Activated CD4-positive, alpha-beta T cell treated with anti-CD3 and anti-CD28 coated beads for 24 hours (primary cell): ENCODE measurements around the gene CCDC187.
A peak's percentile ranks its signal among the peaks of the same experiment; 100 is the strongest.

Experiments used
- DNase-seq, 2 donors: peaks; one replicate each; pipeline ENCODE4 v3.0.0-alpha.2; 2020; ENCODE audit warnings: low read depth in 2 of 2

The CCDC187 gene

DNA sequence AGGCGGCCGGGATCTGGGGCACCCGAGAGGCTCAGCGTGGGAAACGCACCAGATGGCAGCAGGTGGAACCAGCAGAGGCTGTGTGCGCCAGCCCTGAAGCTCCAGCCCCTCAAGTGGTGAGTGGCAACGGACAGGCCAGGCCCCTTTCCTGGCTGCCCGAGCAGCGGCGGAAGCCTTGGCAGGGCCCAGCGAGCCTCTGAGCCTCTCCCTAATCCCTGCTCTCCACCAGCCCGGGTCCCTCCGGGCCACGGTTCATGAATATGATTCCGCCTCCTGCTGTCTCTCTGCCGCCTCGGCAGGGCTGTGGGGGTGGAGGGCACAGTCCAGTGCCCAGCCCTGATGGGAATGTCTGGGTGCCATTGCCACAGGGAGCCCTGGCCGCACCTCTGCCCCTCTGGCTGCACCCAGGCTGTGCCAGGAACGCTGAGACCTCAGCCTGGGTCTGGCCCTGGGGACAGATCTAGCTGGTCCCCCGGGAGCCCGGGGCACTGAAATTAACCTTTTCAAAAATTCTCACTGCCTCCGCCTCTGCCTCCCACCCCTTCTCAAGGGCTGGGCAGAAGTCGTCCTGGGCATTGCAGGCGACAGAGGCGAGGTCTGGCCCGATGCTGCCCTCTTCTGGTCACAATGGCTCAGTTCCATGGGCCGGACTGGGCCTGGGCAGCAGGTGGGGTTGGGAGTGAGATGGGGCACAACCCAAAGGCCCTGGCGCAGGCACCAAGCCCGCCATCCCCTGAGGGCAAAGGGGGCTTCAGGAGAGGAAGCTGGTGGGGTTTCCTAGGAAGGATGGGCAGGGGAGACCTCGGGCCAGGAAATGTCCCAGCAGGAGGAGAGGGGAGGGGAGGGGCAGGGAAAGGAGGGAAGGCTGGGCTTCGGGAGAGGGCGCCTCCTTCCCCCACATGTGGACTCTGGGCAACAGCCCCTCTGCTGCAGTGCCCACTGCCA is 20.3 kb downstream of the CCDC187 start:
- peak; percentile 60 to 64 for DNase-seq

DNA sequence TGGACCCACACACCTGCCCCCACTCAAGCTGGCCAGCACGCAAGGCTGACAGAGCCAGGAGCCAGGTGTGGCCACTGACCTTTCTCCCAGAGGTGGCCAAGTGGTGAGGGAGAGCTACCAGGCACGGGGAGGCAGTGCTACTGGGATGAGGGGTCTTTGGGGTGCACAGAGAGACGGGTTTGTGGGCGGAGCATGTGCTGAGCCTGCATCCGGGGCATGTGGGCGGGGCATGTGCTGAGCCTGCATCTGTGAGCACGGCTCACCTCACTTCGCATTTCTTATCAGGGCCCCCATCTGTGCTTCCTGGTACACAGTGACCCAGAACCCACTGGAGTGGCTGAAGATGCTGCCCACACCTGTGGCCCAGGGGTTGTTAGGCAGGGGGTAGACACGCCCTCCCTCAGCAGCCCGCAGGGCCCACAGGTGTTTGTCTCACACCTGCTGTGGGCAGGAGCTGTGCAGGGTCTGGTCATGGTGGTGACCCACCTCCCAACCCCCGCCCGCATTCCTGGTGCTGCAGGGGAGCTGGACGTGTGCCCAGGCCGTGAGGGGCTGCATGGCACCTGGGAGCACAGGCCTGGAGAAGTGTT is 21.5 kb downstream of the CCDC187 start:
- no peak for DNase-seq

DNA sequence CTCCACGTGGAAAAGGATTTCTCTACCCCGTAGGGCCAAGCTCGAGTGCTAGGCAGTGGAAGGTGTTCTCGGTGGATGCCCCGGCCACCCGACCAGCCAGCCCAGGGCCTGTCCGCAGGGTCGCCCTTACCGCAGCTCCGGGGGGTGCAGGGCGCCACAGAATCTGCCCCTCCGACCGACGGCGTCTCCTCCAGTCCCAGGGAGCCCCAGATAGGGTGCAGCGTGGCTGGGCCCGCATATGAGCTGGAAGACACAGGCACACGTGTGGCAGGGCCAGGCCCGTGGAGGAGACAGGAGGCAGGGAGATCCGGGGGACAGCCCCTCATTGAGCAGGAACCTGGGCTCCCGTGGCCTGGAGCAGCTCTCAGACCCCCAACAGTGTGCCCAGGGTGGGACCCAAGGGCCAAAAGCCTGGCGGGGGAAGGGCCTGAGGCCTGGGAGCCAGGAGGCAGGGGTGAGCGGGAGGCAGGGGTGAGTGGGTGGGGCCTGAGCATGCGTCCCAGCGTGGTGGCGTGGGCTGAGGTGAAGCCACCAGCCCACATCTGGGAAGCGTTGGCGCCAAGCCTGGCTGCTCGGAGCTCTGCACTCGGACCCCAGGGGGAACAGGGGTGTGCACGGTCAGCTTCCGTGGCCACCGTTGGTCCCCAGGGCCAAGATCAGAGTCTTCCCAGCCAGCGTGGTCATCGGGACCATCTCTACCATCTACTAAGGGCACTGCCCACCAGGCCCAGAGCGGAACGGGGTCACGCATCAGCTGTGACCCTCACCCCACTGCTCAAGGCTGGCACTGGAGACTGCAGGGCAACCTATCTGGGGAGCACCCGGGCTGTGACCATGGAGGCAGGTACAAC is 22.2 kb downstream of the CCDC187 start:
- no peak for DNase-seq

DNA sequence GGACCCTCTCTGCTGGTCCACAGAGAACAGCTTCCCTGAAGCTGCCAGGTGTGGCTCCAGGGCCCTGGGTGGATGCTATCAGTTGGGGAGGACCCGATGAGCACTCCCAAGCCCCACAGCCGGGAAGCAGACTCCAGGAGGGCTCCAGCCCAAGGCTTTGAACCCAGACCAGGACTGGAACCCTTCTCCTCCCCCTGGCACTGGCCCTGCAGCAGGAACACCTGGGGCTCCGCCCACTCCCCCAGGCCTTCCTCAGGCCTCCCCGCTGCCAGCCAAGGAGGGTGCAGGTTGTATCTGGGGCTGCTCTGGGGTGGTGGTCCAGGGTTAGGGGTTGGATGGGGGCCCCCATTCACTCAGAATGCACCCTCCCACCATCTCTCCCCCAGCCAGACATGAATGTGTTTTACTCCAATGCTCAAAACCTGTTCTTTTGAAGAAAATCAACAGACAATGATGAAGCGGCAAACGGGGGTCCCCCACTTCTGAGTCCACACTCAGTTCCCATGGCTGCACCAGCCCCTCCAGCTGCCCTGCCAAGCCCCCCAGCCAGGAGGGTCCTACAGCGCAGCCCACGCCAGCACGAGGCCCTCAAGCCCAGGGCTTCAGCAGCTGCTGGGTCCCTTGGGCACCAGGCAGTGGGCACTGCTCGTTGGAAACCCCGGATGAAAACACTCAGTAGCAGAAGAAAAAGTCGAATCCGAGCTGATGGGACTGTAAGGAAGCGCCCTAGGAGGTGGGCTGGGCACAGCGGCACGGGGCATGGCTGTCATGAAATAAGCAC is 23.2 kb downstream of the CCDC187 start:
- DNase-seq, result no peak

DNA sequence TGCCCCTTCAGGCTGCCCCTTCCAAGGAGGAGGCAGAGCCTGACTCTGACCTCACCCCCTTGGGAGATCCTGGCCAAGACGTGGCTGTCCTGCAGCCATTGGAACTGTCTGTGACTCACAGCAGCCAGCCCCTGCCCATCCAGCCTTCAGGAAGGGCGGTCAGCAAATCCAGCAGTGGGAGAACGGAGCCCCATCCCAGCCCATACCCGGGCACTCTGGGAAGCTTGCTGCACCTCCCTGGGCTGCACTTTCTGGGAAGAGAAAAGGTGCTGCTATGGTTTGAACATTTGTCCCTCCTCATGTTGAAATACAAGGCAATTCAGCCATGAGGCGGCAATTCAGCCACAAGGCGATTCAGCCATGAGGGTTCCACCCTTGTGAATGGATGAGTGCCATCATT is 24.4 kb downstream of the CCDC187 start:
- no peak for DNase-seq

DNA sequence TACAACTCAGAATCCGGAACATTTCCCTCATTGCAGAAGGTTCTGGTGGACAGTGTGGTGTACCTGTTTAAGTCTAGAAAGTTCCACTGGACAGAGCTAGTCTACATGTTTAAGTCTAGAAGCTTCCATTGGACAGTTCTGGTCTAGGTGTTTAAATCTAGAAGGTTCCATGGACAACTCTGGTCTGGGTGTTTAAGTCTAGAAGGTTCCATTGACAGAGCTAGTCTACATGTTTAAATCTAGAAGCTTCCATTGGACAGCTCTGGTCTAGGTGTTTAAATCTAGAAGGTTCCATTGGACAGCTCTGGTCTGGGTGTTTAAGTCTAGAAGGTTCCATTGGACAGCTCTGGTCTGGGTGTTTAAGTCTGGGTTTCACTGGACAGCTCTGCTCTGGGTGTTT is 25.0 kb downstream of the CCDC187 start:
- no peak for DNase-seq

DNA sequence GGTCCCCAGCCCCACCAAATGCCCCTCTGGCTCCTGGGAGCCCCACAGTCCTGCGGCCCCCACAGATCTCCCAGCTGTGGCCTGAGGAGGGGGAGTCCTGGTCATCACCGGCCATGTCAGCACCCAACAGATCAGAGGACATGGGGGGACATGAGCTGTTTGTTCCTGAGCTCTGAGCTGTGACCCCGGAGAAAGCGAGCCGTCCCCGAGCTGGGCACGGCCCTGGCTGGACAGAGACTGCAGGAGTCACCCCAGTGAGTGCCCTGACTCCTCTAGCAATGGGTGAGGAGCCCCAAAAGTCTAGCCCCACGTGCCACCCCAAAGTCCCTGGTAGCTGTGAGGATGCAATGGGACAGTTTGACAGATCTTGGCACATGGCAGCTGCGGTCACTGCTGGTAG is 25.7 kb downstream of the CCDC187 start:
- DNase-seq, result no peak

DNA sequence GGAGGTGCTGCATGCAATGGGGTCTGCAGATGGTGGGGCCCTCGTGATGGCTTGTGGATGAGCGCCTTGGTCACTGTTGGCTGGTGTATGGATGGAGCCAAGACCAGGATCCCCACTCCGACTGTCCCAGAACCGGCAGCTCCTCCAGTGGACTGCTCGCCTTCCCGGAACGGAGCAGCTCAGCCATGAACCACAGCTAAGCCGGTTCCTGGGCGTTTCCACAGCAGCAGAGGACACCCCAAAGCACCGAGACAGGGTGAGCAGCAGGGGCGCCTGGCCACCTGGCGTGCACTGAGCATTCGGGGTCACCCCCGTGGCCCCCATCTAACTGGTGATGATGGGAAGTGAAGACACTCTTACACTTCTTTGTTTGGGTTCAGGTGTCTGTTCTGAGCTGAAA is 26.1 kb downstream of the CCDC187 start:
- no peak for DNase-seq

DNA sequence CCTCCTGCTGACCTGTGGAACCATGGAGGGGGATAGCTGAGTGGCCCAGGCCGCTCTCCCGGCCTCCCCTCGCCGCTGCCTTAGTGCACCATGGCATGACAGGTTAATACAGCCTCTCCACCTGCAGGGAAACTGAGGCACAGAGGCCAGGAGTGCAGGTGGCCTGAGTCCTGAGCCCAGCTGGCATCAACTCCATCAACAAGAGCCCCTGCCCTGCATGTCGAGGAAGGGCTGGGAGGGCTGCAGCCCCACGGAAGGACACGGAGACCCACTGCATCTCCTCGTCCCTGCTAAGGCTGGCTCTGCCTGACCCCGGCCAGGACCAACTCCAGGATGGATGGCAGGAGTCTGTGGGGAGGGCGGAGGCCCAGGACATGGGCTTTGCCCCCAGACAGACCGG is 27.2 kb downstream of the CCDC187 start:
- DNase-seq, result no peak

DNA sequence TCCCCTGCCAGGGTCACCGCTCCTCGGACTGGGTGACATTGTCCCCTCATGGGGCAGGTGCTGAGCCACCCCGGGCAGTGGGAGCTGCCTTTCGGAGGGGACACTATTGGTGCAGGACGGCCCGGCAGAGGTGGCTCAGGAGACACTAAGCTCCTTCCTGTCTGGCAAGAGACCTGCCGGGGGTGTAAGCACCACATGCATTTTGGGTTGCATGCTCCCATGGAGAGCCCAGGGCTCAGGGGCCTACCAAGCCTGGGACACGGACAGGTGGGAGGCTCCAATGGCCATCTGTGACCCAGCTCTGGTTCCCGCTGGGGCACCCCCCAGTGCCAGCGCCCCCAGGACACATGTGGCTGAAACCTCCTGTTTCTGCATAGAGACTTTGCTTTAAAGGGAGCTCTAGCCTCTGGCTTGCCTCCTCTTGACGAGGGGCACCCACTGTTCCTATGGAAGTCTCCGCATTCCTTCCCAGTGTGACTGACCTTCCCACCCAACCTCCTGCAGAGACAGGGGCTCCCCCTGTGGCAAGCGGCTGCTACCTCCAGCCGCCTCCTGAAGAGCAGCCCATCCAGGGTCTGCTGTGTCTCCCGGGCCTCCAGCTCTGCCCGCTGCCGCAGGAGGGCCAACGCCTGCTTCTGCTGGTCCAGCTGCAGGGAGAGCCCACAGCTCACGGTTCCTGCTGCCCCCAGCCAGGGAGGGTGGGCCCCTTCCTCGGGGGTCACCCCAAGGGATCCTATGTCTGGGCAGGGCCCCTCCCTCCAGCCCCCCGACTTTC is 28.1 kb downstream of the CCDC187 start:
- no peak for DNase-seq

DNA sequence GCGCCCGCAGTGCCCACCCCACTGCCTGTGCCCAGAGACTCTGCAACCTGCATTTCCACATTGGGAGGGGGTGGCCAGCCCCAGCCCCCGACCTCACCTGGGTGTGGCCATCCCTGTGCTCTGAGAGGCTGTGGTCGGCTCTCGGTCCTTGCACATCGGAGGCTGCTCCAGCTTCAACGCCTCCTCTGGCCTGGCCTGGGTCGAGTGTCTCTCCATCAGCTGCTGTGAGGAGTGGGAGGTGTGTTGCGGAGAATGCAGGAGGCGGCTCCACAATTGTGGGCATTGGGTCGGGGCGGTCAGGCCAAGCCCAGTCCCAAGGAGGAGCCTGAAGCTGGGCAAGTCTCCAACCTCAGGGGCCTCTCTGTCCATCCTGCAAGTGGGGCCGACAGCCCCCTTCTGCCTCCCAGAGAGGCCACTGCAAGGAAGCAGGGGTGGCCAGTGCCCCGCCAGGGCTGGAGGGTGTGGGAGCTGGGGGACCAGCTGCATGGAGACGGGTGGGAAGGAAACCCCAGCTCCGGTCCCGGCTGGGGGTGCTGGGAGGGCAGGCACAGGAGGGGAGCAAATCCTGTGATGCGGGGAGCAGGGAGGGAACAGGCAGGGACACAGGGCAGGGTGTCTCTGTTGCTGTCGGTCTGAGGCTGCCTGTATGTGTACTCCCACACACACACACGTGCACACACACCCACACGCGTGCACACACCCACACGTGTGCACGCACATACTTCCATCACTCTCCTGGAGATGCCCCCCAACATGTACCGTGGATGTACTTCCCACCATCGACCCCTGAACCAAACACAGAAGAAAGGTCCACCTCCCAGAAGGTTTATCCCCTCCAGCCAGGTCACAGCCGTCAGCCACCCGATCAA is 28.9 kb downstream of the CCDC187 start:
- DNase-seq, result no peak

DNA sequence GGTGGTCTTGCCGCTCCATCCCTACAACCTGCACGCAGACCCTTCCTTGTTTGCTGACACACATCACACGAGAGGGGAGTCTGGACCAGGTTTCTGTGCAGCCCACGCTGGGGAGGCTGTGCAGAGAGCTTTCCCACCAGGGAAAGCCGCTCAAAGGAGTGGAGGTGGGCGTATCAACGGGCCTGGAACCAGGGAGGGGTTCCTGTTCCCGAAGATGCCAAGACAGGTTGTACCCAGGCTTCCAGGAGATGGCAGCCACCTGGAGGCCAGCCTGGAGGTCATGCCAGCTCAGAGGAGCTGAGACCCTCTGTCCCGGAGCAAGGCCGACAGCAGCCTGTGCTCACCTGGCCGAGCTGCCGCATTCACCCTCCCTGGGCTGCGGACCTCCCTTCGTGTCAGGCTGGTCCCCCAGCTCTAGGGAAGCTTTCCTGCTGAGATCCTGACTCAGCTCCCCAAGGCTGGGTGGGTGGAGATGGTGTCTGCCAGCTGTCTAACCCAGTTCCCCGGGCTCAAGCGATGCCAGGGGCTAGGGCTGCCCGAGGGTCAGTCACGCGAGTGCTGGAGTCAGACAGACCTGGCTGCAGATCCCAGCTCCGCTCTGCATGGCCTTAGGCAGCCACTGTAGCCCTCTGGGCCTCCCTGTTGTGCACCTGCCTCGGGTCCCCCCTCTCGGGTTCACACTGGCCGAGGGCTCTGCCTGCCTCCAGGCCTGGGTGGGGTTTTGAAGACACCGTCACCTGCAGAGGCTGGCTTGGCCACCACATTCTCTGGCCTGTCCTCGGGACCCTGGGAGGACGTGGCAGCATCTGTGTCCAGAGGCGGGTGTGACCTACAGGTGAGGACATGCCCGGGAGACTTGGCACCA is 29.7 kb downstream of the CCDC187 start:
- no peak for DNase-seq

DNA sequence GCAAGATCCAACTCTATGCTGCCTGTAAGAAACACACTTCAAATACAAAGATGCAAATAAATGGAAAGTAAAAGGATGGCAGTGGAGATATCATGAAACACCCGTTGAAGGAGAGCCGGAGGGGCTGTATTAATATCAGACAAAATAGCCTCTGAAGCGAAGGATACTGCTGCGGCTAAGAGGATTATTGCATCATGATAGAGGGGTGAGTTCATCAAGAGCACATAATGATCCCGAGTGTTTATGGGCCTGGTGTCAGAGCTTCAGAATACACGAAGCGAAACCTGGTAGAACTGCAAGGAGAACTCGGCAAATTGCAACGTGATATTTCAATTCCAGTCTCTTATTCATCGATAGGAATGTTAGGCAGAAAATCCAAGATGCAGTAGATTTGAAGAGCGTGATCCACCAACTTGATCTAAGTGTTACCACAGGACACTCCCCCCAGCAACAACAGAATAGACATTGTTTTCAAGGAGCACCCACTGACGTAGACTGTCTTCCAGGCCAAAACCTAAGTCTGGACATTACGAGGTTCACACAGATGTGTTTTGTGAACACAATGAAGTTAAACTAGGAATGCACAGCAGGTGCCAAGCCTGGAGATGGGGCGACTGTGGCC is 30.5 kb downstream of the CCDC187 start:
- DNase-seq, result no peak

DNA sequence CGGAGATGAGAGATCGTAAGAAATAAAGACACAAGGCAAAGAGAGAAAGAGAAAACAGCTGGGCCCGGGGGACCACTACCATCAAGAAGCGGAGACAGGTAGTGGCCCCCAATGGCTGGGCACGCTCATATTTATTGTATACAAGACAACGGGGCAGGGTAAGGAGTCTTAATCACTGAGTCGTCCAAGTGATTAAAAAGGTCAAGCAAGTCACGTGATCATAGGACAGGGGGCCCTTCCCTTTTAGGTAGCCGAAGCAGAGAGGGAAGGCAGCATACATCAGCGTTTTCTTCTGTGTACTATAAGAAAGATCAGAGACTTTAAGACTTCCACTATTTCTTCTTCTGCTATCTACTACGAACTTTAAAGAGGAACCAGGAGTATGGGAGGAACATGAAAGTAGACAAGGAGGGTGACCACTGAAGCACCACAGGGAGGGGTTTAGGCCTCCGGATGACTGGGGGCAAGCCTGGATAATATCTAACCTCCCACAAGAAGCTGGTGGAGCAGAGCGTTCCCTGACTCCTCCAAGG is 33.7 kb downstream of the CCDC187 start:
- no peak for DNase-seq

DNA sequence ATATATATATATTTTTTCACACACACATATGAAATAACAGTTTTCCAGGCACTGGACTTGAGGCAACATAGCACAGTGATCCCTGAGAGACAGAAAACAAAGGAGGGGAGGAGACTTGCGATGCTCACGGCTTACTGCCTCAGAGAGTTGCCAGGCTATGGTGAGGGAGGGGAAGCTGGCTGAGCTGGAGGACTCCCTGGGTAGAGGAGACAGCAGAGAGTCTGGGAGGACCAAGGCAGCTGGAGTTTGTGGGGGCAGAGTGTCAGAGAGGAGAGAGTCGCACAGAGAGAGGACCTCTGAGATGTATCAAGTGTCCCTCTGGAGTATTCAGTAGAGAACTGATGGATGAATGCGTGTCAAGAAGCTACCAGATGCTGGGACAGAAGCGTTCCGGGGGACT is 35.2 kb downstream of the CCDC187 start:
- DNase-seq, result no peak

DNA sequence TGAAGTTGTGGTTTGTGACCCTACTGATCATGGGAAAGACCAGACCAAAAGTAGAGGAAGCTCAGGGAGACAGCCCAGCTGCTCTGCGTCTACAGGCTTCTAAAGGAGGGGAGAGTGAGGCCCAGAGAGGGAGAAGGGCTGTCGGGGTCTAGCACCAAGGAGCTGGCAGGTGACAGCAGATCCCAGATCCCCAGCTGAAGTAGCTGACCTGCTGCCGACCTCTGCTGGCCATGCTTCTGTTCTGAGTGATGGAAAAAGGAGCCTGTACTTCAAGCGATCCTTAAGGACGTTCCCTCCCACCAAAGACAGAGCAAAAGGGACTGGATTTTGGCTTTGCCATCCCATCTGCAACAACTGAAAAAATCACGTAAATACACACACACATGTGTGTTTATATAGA is 35.6 kb downstream of the CCDC187 start:
- DNase-seq, result no peak

DNA sequence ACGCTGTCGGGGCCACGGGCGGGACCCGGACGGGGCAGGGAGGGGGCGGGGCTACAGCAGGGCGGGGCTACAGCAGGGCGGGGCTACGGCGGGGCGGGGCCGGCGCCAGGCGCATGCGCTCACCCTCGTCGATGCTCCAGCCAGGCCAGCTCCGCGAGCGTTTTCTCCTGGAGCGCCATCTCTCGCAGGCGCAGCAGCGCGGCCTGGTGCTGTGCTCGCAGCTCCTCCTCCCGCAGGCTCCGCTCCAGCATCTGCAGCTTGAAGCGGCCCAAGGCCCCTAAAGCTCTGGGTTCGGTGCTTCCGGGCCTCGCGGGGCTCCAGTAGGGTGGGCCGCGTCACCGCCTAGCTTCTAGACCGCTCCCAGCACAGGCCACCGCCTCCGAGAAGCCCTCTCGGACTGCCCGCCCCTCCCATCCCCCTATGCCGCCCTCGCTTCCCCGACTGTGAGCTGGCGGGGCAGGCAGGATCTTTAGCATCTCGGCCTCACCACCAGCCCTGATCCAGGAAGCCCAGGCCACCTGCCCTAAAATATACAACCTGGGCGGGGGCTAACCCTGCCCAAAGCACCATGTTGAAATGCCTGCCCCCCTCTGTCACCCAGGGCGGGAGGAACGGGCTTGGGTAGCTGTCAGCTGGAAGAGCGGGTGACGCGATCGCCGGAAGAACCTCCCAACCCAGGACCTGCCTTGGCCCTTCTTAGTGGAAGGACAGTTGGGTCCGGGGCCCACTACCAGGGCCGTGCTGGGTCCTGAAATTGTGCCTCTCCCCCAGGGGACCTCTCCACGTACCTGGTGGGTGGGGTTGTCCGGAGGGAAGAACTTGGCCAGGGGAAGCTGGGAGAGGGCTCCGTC is 36.4 kb downstream of the CCDC187 start:
- peak; percentile 76 to 78 for DNase-seq
